HEK293T (cell line): ENCODE measurements around the gene DDC.

Source experiments
- CTCF ChIA-PET: fragments of 350-600 bp; formaldehyde crosslinking; extraction: SDS; loops from one replicate; lab custom pipeline; 2021; ENCODE audit warnings: antibody characterized with exemption, inconsistent platforms; lab: Yijun Ruan, JAX
- POLR2A ChIA-PET: fragments of 350-600 bp; formaldehyde crosslinking; extraction: SDS; loops from one replicate; lab custom pipeline; 2020; ENCODE audit warnings: antibody characterized with exemption, inconsistent platforms; lab: Yijun Ruan, JAX
- DNase-seq: peaks from one replicate; pipeline ENCODE4 v3.0.0; 2012; ENCODE audit warnings: mixed read lengths; ENCODE audit errors: extremely low spot score
- ARNT ChIP-seq: fragments of 450-650 bp; IDR thresholded peaks from 2 replicates; pipeline ENCODE4 v1.6.1; 2017; ENCODE audit warnings: mild to moderate bottlenecking
- BHLHE40 ChIP-seq: fragments of 450-650 bp; IDR thresholded peaks from 2 replicates; pipeline ENCODE4 v1.6.1; 2016; ENCODE audit warnings: mild to moderate bottlenecking, moderate library complexity, borderline replicate concordance
- CTBP1 ChIP-seq: fragments of 450-650 bp; IDR thresholded peaks from 2 replicates; pipeline ENCODE4 v1.6.1; 2016; ENCODE audit warnings: borderline replicate concordance
- ELF4 ChIP-seq: fragments of 450-650 bp; IDR thresholded peaks from 2 replicates; pipeline ENCODE4 v1.6.1; 2017; ENCODE audit warnings: antibody characterized with exemption
- FOXA1 ChIP-seq: fragments of 450-650 bp; IDR thresholded peaks from 2 replicates; pipeline ENCODE4 v1.6.1; 2016; ENCODE audit warnings: mild to moderate bottlenecking
- FOXK2 ChIP-seq: fragments of 450-650 bp; IDR thresholded peaks from 2 replicates; pipeline ENCODE4 v1.6.1; 2016; ENCODE audit warnings: mild to moderate bottlenecking
- FOXM1 ChIP-seq: fragments of 450-650 bp; IDR thresholded peaks from 2 replicates; pipeline ENCODE4 v1.6.1; 2017; ENCODE audit warnings: mild to moderate bottlenecking, borderline replicate concordance
- HDGF ChIP-seq: fragments of 450-650 bp; IDR thresholded peaks from 2 replicates; pipeline ENCODE4 v1.6.1; 2017; ENCODE audit warnings: antibody characterized with exemption, borderline replicate concordance
- L3MBTL2 ChIP-seq: fragments of 450-650 bp; conservative IDR thresholded peaks from 2 replicates; pipeline ENCODE4 v1.6.1; 2016; ENCODE audit warnings: mild to moderate bottlenecking
- LEF1 ChIP-seq: fragments of 450-650 bp; IDR thresholded peaks from 2 replicates; pipeline ENCODE4 v1.6.1; 2017; ENCODE audit warnings: mild to moderate bottlenecking, borderline replicate concordance
- NFRKB ChIP-seq: fragments of 450-650 bp; IDR thresholded peaks from 2 replicates; pipeline ENCODE4 v1.6.1; 2016; ENCODE audit warnings: mild to moderate bottlenecking, moderate library complexity
- PKNOX1 ChIP-seq: fragments of 450-650 bp; IDR thresholded peaks from 2 replicates; pipeline ENCODE4 v1.6.1; 2016
- SP1 ChIP-seq: fragments of 450-650 bp; IDR thresholded peaks from 2 replicates; pipeline ENCODE4 v1.6.1; 2017
- SUZ12 ChIP-seq: fragments of 450-650 bp; IDR thresholded peaks from 2 replicates; pipeline ENCODE4 v1.6.1; 2016; ENCODE audit warnings: mild to moderate bottlenecking
- TARDBP ChIP-seq: fragments of 450-650 bp; IDR thresholded peaks from 2 replicates; pipeline ENCODE4 v1.6.1; 2016
- ZNF384 ChIP-seq: fragments of 450-650 bp; IDR thresholded peaks from 2 replicates; pipeline ENCODE4 v1.6.1; 2016

Gene DDC

GRCh38 chr7:50476953-50477625, 88.1 kb downstream of the DDC start:
- no peak for DNase-seq
- CTCF ChIA-PET = no interaction called here
- TF ChIP-seq CTBP1 = no peak
- no peak for TF ChIP-seq PKNOX1
- no peak for TF ChIP-seq TARDBP
- no peak for TF ChIP-seq FOXK2
- TF ChIP-seq L3MBTL2 = no peak
- POLR2A ChIA-PET = no interaction called here

- CTCF ChIA-PET = no interaction called here
- no peak for DNase-seq
- TF ChIP-seq BHLHE40 (no peak), ELF4 (no peak), ZNF384 (no peak), FOXK2 (no peak), FOXA1 (no peak), NFRKB (no peak), SUZ12 (no peak), LEF1 (no peak), L3MBTL2 (no peak), FOXM1 (no peak)
- POLR2A ChIA-PET = interaction anchor here (1.4 kb wide), 1 partner anchor 25 kb away, joined by 4 read pairs; the partner anchor contains the start of gene FIGNL1
Measured at GRCh38 chr7:50475340-50475739, 89.9 kb downstream of the DDC start.

GRCh38 chr7:50474382-50475160, 90.6 kb downstream of the DDC start:
- POLR2A ChIA-PET = interaction anchor here (1.4 kb wide), 1 partner anchor 25 kb away, joined by 4 read pairs; the partner anchor contains the start of gene FIGNL1
- TF ChIP-seq SP1 (no peak), LEF1 (no peak), SUZ12 (no peak), HDGF (no peak), NFRKB (no peak)
- DNase-seq = no peak
- CTCF ChIA-PET = no interaction called here

- TF ChIP-seq BHLHE40 = no peak
- no peak for TF ChIP-seq PKNOX1
- TF ChIP-seq LEF1 = no peak
- TF ChIP-seq ELF4 = no peak
- no peak for TF ChIP-seq FOXM1
- no peak for TF ChIP-seq L3MBTL2
- ChIA-PET POLR2A (no interaction called here), CTCF (no interaction called here)
- DNase-seq = no peak
Measured at GRCh38 chr7:50473531-50473930, 91.7 kb downstream of the DDC start.

GRCh38 chr7:50472427-50472826, 92.8 kb downstream of the DDC start:
- no peak for DNase-seq
- ChIA-PET POLR2A (no interaction called here), CTCF (no interaction called here)
- no peak for TF ChIP-seq L3MBTL2
- no peak for TF ChIP-seq ZNF384
- TF ChIP-seq CTBP1 = no peak
- no peak for TF ChIP-seq NFRKB
- no peak for TF ChIP-seq HDGF
- TF ChIP-seq PKNOX1 = no peak
- TF ChIP-seq ARNT = no peak
- no peak for TF ChIP-seq SP1
- no peak for TF ChIP-seq FOXA1
- no peak for TF ChIP-seq LEF1
- no peak for TF ChIP-seq FOXK2
- no peak for TF ChIP-seq FOXM1
- TF ChIP-seq SUZ12 = no peak
- TF ChIP-seq BHLHE40 = no peak
- TF ChIP-seq TARDBP = no peak
- TF ChIP-seq ELF4 = no peak

- DNase-seq = no peak
- ChIA-PET CTCF (no interaction called here), POLR2A (no interaction called here)
- TF ChIP-seq SP1 (no peak), BHLHE40 (no peak), SUZ12 (no peak), TARDBP (no peak), FOXA1 (no peak), LEF1 (no peak), FOXM1 (no peak), FOXK2 (no peak), HDGF (no peak)
Measured at GRCh38 chr7:50471970-50472369, 93.2 kb downstream of the DDC start.
